Measurements from ENCODE around the gene NECTIN4. TPM values are rescaled to one million over a fixed set of nuclear protein-coding genes. Genes with fewer than 3 reads are reported as not detected.

The NECTIN4 gene
- total and polyA plus RNA-seq, 10 of the 15 experiments (the other 5 are each of a cell fraction or from before 2014, with no cell fraction given): 2.8 to 8.7 (median 3.7) TPM

- no peak for TF ChIP-seq NFYB (IDR thresholded peaks at IDR 0.05; ENCODE audit: insufficient read depth, low read depth, low read length)
- peak; percentile 52 to 53; a peak in 2 of 4 replicates for TF ChIP-seq IKZF2 (IDR thresholded peaks at IDR 0.05)
- no peak for TF ChIP-seq IRF5 (IDR thresholded peaks at IDR 0.05; ENCODE audit: borderline replicate concordance)
- TF ChIP-seq ETV6 (conservative IDR thresholded peaks at IDR 0.05 in 1 of 2, IDR thresholded peaks at IDR 0.05 in 1 of 2; ENCODE audit: borderline replicate concordance in 1 of 2, low read depth in 1 of 2): no peak
- no peak for TF ChIP-seq CUX1 (IDR thresholded peaks at IDR 0.05; ENCODE audit: insufficient replicate concordance, low read depth, low read length)
- no peak for TF ChIP-seq SIX5 (IDR thresholded peaks at IDR 0.05; ENCODE audit: low read depth, low read length, severe bottlenecking)
- no peak for TF ChIP-seq NFYA (IDR thresholded peaks at IDR 0.05; ENCODE audit: borderline replicate concordance, low read depth, low read length)
- TF ChIP-seq ZBTB40 (IDR thresholded peaks at IDR 0.05; ENCODE audit: borderline replicate concordance): no peak
- TF ChIP-seq TCF7 (IDR thresholded peaks at IDR 0.05; ENCODE audit: borderline replicate concordance): no peak
- TF ChIP-seq TCF12 (IDR thresholded peaks at IDR 0.05; ENCODE audit: low read depth, low read length): no peak
- no peak for TF ChIP-seq SUZ12 (IDR thresholded peaks at IDR 0.05; ENCODE audit: unreplicated experiment)
- TF ChIP-seq GATAD2B (conservative IDR thresholded peaks at IDR 0.05; ENCODE audit: low read depth): no peak
- no peak; the same call in 1 of the 2 replicates for TF ChIP-seq IKZF1 (conservative IDR thresholded peaks at IDR 0.05)
- no peak for TF ChIP-seq MYC (IDR thresholded peaks at IDR 0.05; ENCODE audit: insufficient read depth, insufficient read length, insufficient replicate concordance, low read length, severe bottlenecking)
- TF ChIP-seq E2F4 (IDR thresholded peaks at IDR 0.05; ENCODE audit: low read depth, low read length): no peak
- TF ChIP-seq RB1 (IDR thresholded peaks at IDR 0.05; ENCODE audit: borderline replicate concordance): no peak
- TF ChIP-seq SMAD1 (IDR thresholded peaks at IDR 0.05; ENCODE audit: low read depth, partially characterized antibody): no peak
Measured at GRCh38 chr1:161046605-161047228, 42.6 kb downstream of the NECTIN4 start (continued).

All from GM12878 (cell line).